Measurements from ENCODE around the gene ELOVL6.
"Not testable (repeated sequence)": the region's sequence is repeated elsewhere in the genome, so short reads cannot be mapped to it uniquely, and the experiment has no call there.

Gene ELOVL6

DNA sequence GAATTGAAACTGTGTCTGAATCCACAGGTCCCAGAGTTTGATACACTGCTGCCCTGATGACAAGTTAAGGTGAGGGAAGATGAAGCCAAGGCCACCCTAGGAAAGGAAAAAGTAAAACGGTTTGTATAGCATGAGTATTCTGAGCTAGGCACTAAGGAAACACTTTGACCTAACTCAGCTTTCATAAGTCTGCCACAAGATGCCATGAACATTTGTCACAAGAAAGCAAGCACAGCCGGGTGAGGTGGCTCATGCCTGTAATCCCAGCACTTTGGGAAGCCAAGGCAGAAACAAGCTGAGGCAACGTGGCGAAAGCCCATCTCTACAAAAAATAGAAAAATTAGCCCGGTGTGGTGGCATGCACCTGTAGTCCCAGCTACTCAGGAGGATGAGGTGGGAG, 34.2 kb downstream of the ELOVL6 start:
- H3K4me3 Mint-ChIP-seq, result no peak overlapping the region
- CTCF ChIA-PET, result interaction anchor here (0.9 kb wide), 1 partner anchor 18 kb away, joined by 3 read pairs; no protein-coding TSS in a partner anchor

DNA sequence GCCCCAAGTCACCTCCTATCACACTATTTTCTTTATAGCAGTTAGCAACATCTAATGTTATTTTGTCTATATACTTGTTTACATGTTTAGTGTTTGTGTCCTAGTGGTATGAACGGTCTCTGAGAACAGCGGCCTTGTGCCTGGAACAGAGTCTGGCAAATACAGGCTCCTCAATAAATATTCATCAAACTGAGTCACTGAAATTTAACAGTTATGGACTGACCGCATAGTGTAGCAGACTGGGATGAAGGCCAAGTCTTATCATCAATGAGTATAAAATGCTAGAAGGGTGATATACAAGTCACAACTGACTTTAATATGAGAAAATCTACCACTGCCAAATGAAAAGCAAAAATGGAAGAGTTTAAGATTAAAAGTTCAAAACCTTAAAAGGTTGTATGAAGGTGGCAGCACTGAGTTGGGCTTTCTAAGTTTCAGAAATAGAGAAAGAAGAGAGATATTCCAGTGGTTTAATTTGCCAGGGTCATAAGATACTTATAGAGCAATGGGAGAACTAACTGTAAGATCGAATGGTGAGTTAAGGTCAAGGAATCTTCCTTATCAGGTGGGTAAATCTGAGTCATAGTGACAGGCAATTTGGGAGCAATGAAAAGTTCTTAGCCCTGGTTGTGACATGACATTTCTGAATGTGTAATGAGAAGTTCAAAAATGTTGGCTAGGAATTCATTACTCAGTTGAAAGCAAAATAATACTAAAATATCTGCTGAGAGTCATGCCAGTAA, 34.9 kb downstream of the ELOVL6 start:
- Mint-ChIP-seq H3K27me3 (no peaks in the 10 kb centered on the region), H3K4me1 (peaks cover 38% of the 10 kb centered on the region), H3K27ac (peak overlapping the region; percentile 29), H3K4me3 (no peak overlapping the region), H3K36me3 (peaks cover 18% of the 10 kb centered on the region), H3K9me3 (peaks cover 5% of the 10 kb centered on the region)
- CTCF ChIA-PET, result interaction anchor here (0.9 kb wide), 1 partner anchor 18 kb away, joined by 3 read pairs; no protein-coding TSS in a partner anchor
- DNase-seq, result no peak

More for the DNA sequence above, 34.2 kb downstream of the ELOVL6 start:
- Mint-ChIP-seq H3K36me3 (peaks cover 18% of the 10 kb centered on the region), H3K4me1 (peaks cover 38% of the 10 kb centered on the region), H3K27me3 (no peaks in the 10 kb centered on the region), H3K9me3 (peaks cover 5% of the 10 kb centered on the region), H3K27ac (peak overlapping the region; percentile 97)
- no peak for DNase-seq

DNA sequence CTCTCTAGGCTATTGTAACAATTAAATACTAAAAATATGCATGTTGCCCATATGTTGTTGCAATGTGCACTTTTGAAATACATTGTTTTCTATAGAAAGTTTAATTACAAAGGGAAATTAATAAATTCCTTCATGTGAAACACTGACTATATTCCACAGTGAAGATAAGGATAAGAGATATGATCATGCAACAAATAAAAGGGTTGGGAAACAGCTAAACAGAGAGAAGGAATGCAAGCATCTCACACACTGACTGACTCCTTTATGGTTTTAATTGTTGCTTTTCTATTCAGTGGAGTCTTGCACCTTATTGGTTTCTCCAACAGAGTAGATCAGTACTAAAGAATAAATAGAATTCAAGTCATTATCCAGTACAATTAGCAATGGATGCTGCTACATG, 37.8 kb downstream of the ELOVL6 start:
- H3K27ac Mint-ChIP-seq, result no peak overlapping the region
- peaks cover 18% of the 10 kb centered on the region for H3K36me3 Mint-ChIP-seq
- peaks cover 5% of the 10 kb centered on the region for H3K9me3 Mint-ChIP-seq
- no peak overlapping the region for H3K4me3 Mint-ChIP-seq
- H3K27me3 Mint-ChIP-seq, result no peaks in the 10 kb centered on the region
- DNase-seq, result no peak
- peaks cover 24% of the 10 kb centered on the region for H3K4me1 Mint-ChIP-seq
- CTCF ChIA-PET, result no interaction called here

DNA sequence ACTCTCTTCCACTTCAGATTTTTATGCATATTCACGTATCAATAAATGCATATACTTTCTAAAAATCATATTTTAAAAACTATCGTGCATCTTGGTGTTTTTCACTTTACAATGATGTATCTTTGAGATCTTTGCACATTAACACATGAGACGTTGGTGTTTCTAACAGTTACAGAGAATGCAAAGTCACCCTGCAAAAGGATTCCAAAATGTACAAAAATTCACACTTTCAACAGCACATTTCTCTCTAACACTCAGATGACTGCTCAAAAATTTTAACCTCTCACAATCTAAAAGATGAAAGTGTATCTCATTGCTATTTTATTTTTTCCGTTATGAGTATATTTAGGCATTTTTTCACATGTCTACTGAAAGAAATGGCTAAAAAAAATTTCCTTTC, 38.9 kb downstream of the ELOVL6 start:
- no peak overlapping the region for H3K27ac Mint-ChIP-seq
- no peak for DNase-seq
- H3K9me3 Mint-ChIP-seq, result peaks cover 5% of the 10 kb centered on the region
- H3K4me1 Mint-ChIP-seq, result peaks cover 14% of the 10 kb centered on the region
- H3K27me3 Mint-ChIP-seq, result no peaks in the 10 kb centered on the region
- H3K4me3 Mint-ChIP-seq, result no peak overlapping the region
- CTCF ChIA-PET, result no interaction called here
- H3K36me3 Mint-ChIP-seq, result peaks cover 14% of the 10 kb centered on the region

DNA sequence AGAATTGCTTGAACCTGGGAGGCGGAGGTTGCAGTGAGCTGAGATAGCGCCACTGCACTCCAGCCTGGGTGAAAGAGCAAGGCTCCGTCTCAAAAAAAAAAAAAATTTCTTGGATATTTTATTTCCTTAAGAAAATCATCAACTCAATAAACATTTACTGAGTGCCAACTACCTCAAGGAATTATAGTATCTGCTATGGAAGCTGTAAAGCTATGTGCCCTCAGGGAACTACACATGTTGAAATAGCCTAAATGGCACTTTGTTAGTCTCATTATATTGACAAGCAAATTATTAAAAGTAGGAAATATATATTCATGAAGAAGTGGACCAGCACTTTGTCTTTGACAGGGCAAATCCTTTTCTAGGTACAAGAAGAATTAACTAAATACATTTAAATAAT, 40.8 kb downstream of the ELOVL6 start:
- Mint-ChIP-seq H3K27me3 (no peaks in the 10 kb centered on the region), H3K9me3 (no peaks in the 10 kb centered on the region), H3K27ac (no peak overlapping the region), H3K36me3 (peaks cover 3% of the 10 kb centered on the region), H3K4me1 (no peaks in the 10 kb centered on the region), H3K4me3 (no peak overlapping the region)
- DNase-seq, result no peak
- CTCF ChIA-PET, result no interaction called here

DNA sequence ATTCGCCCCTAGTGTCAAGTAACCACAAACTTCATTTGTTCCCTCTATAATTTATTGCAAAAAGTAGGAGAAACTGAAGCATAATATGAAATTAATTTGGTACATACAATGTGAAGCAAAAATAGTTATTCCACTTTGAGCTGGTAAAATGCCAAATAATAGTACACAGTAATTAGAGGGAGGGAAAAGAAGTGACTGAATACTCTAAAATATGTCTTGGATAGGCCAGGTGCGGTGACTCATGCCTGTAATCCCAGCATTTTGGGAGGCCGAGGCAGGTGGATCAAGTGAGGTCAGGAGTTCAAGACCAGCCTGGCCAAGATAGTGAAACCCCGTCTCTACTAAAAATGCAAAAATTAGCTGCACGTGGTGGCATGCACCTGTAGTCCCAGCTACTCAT, 41.2 kb downstream of the ELOVL6 start:
- CTCF ChIA-PET, H3K4me3 Mint-ChIP-seq, H3K27me3 Mint-ChIP-seq, H3K4me1 Mint-ChIP-seq, H3K27ac Mint-ChIP-seq, DNase-seq, H3K9me3 Mint-ChIP-seq, H3K36me3 Mint-ChIP-seq: not testable (repeated sequence)

DNA sequence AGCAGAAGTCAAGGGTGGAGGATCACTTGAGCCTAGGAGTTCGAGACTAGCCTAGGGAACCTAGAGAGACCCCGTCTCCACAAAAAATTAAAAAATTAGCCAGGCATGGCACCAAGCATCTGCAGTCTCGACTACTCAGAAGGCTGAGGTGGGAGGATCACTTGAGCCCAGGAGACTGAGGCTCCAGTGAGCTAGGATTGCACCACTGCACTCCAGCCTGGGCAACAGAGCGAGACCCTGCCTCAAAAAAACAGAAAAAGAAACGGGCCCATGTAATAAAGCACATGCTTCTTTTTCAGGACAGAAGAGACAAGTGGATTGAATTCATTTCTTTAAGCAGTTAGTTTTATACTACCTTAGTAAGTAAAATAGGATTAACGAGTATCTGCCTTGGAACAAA, 42.0 kb downstream of the ELOVL6 start:
- peaks cover 1% of the 10 kb centered on the region for H3K36me3 Mint-ChIP-seq
- CTCF ChIA-PET, result no interaction called here
- no peak overlapping the region for H3K4me3 Mint-ChIP-seq
- no peaks in the 10 kb centered on the region for H3K9me3 Mint-ChIP-seq
- H3K27ac Mint-ChIP-seq, result no peak overlapping the region
- no peaks in the 10 kb centered on the region for H3K4me1 Mint-ChIP-seq
- H3K27me3 Mint-ChIP-seq, result no peaks in the 10 kb centered on the region
- DNase-seq, result no peak

DNA sequence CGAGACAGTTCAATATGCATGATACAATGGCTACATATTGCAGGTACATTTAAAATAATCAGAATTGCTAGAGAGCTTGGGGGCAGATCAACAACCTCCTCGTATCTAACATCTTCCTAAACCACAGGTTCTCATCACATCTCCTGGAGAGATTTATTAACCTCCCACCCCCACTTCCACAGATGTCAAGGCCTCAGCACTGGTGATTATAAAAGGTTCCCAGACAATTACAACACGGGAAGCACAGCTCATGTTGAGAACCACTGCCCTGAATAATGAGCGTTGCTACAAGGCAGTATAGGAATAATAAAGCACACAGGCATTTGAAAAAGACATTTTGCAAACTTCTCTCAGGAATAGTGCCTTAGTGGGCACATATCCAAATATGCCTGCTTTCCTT, 42.8 kb downstream of the ELOVL6 start:
- no peak overlapping the region for H3K27ac Mint-ChIP-seq
- H3K27me3 Mint-ChIP-seq, result no peaks in the 10 kb centered on the region
- no peaks in the 10 kb centered on the region for H3K36me3 Mint-ChIP-seq
- H3K9me3 Mint-ChIP-seq, result no peaks in the 10 kb centered on the region
- H3K4me1 Mint-ChIP-seq, result no peaks in the 10 kb centered on the region
- DNase-seq, result no peak
- H3K4me3 Mint-ChIP-seq, result no peak overlapping the region
- CTCF ChIA-PET, result no interaction called here

DNA sequence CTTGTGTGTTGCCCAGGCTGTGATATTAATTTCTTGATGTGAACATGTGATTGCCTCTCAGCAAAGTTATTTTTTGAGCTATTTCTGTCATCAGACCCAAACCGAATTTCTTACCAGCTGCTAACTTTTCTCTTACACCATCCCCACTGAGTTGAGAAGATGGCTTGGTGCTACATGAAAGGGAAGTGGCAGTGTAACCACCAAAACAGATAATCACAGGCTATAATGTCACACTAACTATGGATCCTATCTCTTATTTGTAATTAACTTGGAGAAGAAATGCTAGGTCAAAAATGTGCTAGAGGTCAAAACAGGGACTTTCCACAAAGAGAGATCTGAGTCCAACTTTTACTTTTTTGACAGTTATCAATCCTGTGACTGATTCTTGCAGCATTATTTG, 43.8 kb downstream of the ELOVL6 start:
- Mint-ChIP-seq H3K36me3 (no peaks in the 10 kb centered on the region), H3K27ac (no peak overlapping the region), H3K9me3 (no peaks in the 10 kb centered on the region), H3K27me3 (no peaks in the 10 kb centered on the region), H3K4me3 (no peak overlapping the region), H3K4me1 (no peaks in the 10 kb centered on the region)
- DNase-seq, result no peak
- CTCF ChIA-PET, result interaction anchor here (1.3 kb wide), 1 partner anchor 105 kb away, joined by 5 read pairs; no protein-coding TSS in a partner anchor

DNA sequence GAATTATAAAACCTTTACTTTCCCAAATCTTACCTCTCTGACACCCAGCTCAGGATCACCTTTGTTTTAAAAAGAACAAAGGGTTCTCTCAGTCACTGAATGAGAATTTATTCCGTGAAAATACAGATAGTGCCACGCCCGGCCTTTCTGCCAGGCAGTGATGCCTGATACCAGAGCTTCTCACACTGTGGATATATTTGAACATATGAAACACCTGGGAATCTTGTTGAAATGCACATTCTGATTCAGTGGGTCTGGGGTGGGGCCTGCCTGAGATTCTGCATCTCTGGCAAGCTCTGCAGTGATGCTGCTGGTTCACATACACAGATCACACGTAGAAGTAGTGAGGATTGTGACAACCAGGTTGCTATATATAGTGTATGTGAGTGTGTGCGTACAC, 46.0 kb downstream of the ELOVL6 start:
- CTCF ChIA-PET, result interaction anchor here (1.1 to 1.6 kb wide), 2 partner anchors 9 to 103 kb away, joined by 3 to 4 read pairs; no protein-coding TSS in a partner anchor

DNA sequence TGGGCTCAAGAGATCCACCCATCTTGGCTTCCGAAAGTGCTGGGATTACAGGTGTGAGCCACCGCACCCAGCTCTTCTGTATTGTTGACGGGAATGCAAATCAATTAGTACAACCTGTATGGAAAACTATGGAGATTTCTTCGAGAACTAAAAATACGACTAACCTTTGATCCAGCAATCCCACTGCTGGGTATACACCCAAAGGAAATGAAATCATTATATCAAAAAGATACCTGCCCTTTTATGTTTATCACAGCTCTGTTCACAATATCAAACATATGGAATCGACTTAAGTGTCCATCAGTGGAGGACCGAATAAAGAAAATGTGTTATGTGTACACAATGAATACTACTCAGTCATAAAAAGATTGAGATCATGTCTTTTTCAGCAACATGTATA, 49.3 kb downstream of the ELOVL6 start:
- no peak overlapping the region for H3K27ac Mint-ChIP-seq

More for the DNA sequence above, 46.0 kb downstream of the ELOVL6 start:
- no peak for DNase-seq
- H3K27ac Mint-ChIP-seq, result no peak overlapping the region
- H3K9me3 Mint-ChIP-seq, result no peaks in the 10 kb centered on the region
- peaks cover 4% of the 10 kb centered on the region for H3K36me3 Mint-ChIP-seq
- H3K4me3 Mint-ChIP-seq, result no peak overlapping the region
- H3K4me1 Mint-ChIP-seq, result no peaks in the 10 kb centered on the region
- no peaks in the 10 kb centered on the region for H3K27me3 Mint-ChIP-seq

DNA sequence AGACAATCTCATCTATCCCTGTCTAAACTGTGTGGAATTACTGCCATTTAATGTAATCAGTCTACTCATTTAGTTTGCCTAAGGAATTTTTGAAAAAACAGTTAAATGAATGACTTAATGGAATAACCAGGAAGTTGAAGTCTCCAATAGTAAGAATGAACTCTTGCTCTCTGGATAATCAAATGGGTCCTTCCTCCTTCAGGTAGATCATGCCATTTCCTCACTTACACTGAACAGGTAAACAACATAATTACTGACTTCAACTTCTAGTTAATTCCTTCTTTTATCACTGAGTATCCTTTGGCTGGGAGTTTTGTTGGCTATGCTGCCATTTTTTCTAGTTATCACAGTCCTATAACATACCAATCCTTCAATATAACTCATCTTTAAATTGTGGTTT, 56.0 kb downstream of the ELOVL6 start:
- no peaks in the 10 kb centered on the region for H3K27me3 Mint-ChIP-seq
- CTCF ChIA-PET, result no interaction called here
- DNase-seq, result no peak
- H3K36me3 Mint-ChIP-seq, result peaks cover 2% of the 10 kb centered on the region
- no peak overlapping the region for H3K27ac Mint-ChIP-seq
- no peaks in the 10 kb centered on the region for H3K9me3 Mint-ChIP-seq
- peaks cover 7% of the 10 kb centered on the region for H3K4me1 Mint-ChIP-seq
- H3K4me3 Mint-ChIP-seq, result no peak overlapping the region

More for the DNA sequence above, 49.3 kb downstream of the ELOVL6 start:
- DNase-seq, result no peak
- no peak overlapping the region for H3K4me3 Mint-ChIP-seq
- no peaks in the 10 kb centered on the region for H3K27me3 Mint-ChIP-seq
- no peaks in the 10 kb centered on the region for H3K9me3 Mint-ChIP-seq
- peaks cover 6% of the 10 kb centered on the region for H3K36me3 Mint-ChIP-seq
- CTCF ChIA-PET, result no interaction called here
- no peaks in the 10 kb centered on the region for H3K4me1 Mint-ChIP-seq

DNA sequence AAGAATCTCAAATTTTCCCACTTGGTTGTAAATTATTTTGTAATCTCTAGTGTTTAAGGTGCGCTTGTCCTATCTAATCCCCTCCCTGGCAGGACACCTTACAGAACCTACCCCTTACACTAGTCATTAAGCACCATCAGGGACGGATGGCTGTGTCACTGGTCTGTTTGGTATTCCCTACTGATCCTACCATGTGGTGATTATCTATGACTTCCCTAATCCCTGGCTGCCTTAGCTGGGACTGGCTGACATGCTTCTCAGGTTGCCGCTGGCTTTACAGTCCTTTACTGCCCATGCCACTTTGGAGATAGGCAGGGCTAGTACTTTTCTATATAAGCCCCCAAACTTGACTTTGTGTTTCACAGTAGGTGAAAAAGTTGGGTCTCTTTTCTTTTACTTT, 58.6 kb downstream of the ELOVL6 start:
- Mint-ChIP-seq H3K36me3 (peaks cover under 1% of the 10 kb centered on the region), H3K9me3 (no peaks in the 10 kb centered on the region), H3K27me3 (no peaks in the 10 kb centered on the region), H3K4me3 (no peak overlapping the region), H3K4me1 (peaks cover 7% of the 10 kb centered on the region), H3K27ac (no peak overlapping the region)
- CTCF ChIA-PET, result interaction anchor here (0.6 to 1.0 kb wide), 2 partner anchors 148 to 177 kb away, joined by 3 to 4 read pairs; no protein-coding TSS in a partner anchor
- no peak for DNase-seq

DNA sequence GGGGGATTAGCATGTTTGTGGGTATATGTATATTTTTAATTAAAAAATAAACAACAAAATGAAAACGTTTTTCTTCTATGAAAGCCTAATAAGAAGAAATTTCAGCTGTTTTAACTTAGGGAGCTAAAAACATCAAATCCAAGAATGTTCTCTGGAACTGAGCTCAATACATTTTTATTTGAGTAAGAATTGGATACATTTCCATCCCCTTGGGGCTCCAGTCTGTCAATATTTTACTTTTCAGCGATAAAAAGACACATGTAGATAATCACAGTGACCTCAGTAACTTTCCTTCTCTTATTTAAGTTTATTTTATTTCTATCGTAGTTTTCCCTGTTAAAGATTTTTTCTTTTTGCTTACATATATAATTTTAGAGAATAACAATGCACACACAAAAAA, 59.3 kb downstream of the ELOVL6 start:
- no peaks in the 10 kb centered on the region for H3K27me3 Mint-ChIP-seq
- H3K4me1 Mint-ChIP-seq, result peaks cover 7% of the 10 kb centered on the region
- no peaks in the 10 kb centered on the region for H3K36me3 Mint-ChIP-seq
- CTCF ChIA-PET, result interaction anchor here (0.6 kb wide), 1 partner anchor 148 kb away, joined by 3 read pairs; no protein-coding TSS in a partner anchor
- no peaks in the 10 kb centered on the region for H3K9me3 Mint-ChIP-seq
- no peak for DNase-seq
- no peak overlapping the region for H3K27ac Mint-ChIP-seq
- H3K4me3 Mint-ChIP-seq, result no peak overlapping the region

DNA sequence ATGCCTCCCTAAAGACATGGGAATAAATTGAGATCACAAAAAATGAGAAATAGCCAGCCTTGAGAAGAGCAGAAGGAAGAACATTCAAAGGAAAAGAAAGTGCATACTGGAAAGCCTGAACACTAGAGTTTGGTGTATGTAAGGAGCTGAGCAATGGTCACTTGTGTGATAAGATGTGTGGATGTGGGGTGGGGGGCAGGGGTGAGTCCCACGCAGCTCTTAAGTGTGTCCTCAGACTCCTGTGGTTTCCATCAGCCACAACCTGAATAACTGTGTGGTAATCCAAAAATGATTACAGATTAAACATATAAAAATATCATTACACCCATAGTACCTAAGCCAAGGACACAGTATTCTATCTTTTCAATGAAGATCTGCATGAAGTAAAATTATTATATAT, 59.9 kb downstream of the ELOVL6 start:
- Mint-ChIP-seq H3K4me1 (peaks cover 7% of the 10 kb centered on the region), H3K4me3 (no peak overlapping the region), H3K27ac (no peak overlapping the region), H3K36me3 (no peaks in the 10 kb centered on the region), H3K9me3 (no peaks in the 10 kb centered on the region), H3K27me3 (no peaks in the 10 kb centered on the region)
- CTCF ChIA-PET, result no interaction called here
- no peak for DNase-seq

All from activated naive CD4-positive, alpha-beta T cell treated with anti-CD3 and anti-CD28 coated beads, Interleukin-2, amount 10 ng/mL, durations not matched to agents 7 days and 5 days (primary cell).